Fibroblast of skin of left biceps (primary cell): ENCODE results near the gene RBMS1.
"Not testable (repeated sequence)": the region's sequence is repeated elsewhere in the genome, so short reads cannot be mapped to it uniquely, and the experiment has no call there.

Source experiments
- DNase-seq, 2 experiments: peaks; one replicate each; pipeline ENCODE4 v3.0.0-alpha.2; 2013; ENCODE audit warnings: low read depth in 2 of 2

RBMS1 gene

GRCh38 chr2:160433466-160434140 is 60.0 kb downstream of the RBMS1 start:
- DNase-seq = no peak

- no peak for DNase-seq
Observed at GRCh38 chr2:160432633-160433032, 61.0 kb downstream of the RBMS1 start.

DNA sequence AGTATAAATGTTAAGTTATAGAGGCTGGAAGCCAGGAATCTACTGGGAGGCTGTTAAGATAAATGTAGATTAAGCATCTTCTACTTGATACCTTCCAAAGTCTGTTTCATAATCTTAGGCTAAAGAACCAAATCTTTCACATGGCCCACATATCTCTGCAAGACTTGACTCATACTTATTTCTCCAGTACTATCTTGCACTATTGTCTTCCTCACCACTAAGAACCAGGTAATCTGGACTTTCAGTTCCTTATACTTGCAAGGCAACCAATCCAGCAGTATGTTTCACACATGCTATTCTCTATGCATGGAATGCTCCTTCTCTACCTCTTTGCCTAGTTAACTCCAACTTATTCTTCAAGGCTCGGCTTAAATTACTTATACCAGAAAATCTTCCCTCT is 62.2 kb downstream of the RBMS1 start:
- DNase-seq = no peak

- no peak for DNase-seq
Observed at GRCh38 chr2:160430001-160430344, 63.6 kb downstream of the RBMS1 start.

GRCh38 chr2:160429248-160430000 is 64.2 kb downstream of the RBMS1 start:
- DNase-seq = no peak

- DNase-seq = no peak
Observed at GRCh38 chr2:160428405-160428763, 65.2 kb downstream of the RBMS1 start.

GRCh38 chr2:160427629-160428404 is 65.8 kb downstream of the RBMS1 start:
- peak in 1 of 2 experiments; percentile 69 for DNase-seq

DNA sequence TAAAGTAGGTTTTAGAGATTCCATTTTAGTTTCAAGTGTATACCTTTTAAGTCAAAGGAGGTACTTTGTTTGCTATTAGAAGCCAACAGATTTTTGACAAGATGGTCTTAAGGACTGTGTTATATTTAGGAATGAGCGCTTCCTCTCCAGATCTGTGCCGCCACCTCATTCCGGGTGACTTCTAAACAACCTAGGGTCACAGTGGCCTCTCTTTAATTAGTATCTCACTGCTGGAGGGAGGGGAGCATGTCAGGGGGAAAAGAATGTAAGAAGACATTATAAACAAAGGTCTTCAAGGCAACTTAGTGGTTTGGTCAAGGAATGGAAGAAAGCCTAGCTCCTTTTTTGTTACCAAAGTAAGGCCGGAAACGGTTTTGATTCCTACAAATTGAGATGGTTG is 67.0 kb downstream of the RBMS1 start:
- no peak for DNase-seq

GRCh38 chr2:160425434-160426151 is 68.0 kb downstream of the RBMS1 start:
- no peak for DNase-seq

DNA sequence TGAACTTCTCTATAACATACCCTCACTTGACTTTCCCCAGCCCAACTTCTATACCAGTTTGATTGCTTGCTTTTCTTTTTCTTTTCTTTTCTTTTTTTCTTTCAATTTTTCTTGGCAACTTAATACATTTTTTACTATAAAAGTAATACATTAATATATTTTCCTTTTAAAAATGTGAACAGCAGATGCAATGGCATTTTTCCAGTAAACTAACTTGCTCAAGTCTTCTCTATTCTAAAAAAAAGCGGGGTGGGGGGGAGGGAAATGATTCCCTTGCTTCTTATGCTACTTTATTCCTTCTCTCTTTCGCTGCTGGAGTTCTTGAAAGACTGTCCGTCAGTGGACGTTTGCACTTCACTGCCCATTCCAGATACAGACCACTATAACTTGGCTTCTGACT is 70.5 kb downstream of the RBMS1 start:
- no peak for DNase-seq

DNA sequence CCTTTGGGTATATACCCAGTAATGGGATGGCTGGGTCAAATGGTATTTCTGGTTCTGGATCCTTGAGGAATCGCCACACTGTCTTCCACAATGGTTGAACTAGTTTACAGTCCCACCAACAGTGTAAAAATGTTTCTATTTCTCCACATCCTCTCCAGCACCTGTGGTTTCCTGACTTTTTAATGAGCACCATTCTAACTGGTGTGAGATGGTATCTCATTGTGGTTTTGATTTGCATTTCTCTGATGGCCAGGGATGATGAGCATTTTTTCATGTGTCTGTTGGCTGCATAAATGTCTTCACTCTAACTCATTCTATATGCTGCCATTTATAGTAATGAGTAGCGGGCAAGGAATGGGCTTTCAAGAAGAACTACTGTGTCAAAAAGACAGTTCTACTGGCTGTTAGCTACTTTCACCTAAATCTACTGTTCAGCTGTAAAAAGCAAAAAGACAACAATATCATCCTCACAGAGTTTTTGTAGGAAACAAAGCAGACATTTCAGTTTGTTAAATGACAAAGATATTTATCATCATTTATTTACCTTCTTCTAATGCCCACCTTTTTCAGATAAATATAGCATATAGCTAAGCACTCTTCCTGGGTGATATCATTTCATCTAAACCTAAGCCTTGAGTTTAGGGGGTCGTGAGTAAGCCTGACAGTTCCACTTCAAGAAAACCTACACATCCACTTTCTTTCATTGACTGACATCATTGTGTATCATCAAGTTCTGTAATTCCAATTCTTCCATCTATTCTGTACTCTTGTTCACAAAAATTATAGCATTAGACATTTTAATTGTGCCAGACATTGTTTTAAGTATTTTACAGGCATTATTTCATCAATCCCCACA is 71.7 kb downstream of the RBMS1 start:
- not testable (repeated sequence) for DNase-seq

GRCh38 chr2:160420711-160421110 is 72.9 kb downstream of the RBMS1 start:
- no peak for DNase-seq

GRCh38 chr2:160419776-160420505 is 73.7 kb downstream of the RBMS1 start:
- no peak for DNase-seq

DNA sequence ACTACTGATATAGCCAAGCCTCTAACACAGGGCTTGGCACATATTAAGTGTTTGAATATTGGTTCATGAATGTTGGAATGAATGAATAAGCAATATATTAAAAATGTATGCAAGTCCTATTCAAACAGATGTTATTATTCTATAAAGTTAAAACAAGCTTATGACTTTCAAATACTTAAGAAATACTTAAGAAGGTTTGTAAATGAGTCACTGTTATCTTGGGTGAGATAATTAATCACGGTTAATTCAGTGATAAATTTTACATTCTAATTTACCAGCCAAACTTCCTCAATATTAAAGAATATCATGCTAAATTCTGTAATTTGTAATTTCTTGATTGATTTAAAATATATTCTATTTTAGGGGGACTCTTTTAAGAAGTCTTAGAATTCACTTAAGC is 74.8 kb downstream of the RBMS1 start:
- DNase-seq = no peak

- DNase-seq = no peak
Observed at GRCh38 chr2:160418398-160418765, 75.2 kb downstream of the RBMS1 start.

DNA sequence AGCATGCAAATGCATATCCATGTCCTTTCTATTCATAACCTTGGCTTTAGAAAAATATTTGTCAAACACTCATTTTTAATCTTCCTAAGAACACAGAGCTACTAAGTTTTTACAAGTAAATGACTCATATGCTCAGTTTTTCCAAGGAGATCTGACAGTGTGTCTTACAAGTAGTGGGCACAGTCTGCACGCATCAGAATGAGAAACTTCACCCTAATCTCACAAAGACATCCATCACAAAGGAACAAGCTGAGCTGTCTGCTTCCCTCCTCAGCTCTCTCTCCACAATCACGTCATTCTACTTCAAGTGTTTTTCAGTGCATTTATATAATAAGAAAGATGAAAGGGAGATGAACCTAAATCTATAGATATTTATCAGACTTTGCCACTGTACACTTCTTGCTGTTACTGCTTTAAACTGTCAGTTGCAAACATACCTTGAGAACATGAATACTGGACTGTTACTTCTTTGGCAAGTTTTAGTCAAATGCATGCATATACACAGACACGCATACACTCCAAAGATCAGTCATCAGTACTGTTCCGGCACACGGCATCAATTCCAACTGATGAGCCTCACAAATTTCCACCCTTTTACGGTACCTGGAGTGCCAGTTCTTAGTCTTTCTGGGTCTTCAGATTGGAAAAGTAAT is 75.7 kb downstream of the RBMS1 start:
- DNase-seq = peak in 1 of 2 experiments; percentile 44

GRCh38 chr2:160415991-160416390 is 77.6 kb downstream of the RBMS1 start:
- no peak for DNase-seq

DNA sequence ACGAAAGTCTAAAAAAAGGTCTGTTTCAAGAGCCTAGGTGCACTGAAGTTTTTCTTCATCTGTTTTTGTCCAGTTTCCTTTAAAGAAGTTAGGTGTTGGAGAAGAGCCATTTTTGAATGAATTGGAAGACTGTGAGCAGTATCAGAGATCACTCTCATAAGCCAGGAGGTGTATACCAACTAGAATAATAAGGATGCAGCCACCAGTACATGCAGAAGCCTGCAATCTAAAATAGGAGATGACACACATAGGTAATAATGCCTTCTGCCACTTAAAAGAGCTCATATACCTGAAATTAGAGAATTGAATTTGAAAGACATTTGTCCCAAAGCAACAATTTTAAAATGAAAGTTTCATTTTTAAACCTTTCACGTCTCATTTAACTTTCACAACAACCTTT is 81.7 kb downstream of the RBMS1 start:
- no peak for DNase-seq

DNA sequence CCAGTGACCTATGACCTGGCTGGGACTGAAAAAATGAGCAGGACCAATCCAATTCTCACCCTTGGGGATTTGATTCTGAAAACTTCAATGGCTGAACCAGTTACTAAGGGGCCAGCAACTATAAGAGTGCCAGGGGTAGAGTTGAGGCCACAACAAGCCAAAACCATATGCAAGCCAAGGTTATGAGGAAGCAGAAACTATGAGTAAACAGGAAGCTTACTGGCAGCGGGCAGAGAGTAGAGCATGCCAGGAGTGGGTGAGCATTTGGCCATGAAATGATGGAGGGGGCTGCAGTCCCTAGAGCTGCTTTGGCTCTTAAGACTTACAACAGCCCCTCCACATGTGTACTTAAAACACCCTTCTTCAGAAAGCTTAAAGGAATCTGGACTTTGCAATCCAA is 82.4 kb downstream of the RBMS1 start:
- no peak for DNase-seq

- no peak for DNase-seq
Observed at GRCh38 chr2:160409480-160409879, 84.1 kb downstream of the RBMS1 start.
